Activated CD8-positive, alpha-beta T cell treated with anti-CD3 and anti-CD28 coated beads for 36 hours (primary cell): ENCODE data around the gene LMO1. TPM values are rescaled to one million over a fixed set of nuclear protein-coding genes. Genes with fewer than 3 reads are reported as not detected.

Experiments used
- ATAC-seq: fragments of 200-7000 bp; cut with Tn5 transposase; one replicate; pipeline ENCODE4 v1.10.0; 2021; ENCODE audit warnings: mild to moderate bottlenecking, moderate library complexity
- CTCF ChIA-PET: fragments of 350-600 bp; sonication (Branson Sonifier 250); formaldehyde crosslinking; loops from one replicate; lab custom pipeline; 2021; ENCODE audit warnings: antibody characterized with exemption; lab: Charles Lee
- POLR2A ChIA-PET: fragments of 350-600 bp; sonication (Branson Sonifier 250); formaldehyde crosslinking; loops from one replicate; lab custom pipeline; 2021; ENCODE audit warnings: antibody characterized with exemption; lab: Charles Lee
- DNase-seq: peaks from one replicate; pipeline ENCODE4 v3.0.0-alpha.2; 2020
- H3K27ac Mint-ChIP-seq: one replicate; pipeline ENCODE4 v1.8.0; 2021; ENCODE audit warnings: mild to moderate bottlenecking, mixed read lengths
- H3K27me3 Mint-ChIP-seq: one replicate; pipeline ENCODE4 v1.8.0; 2021; ENCODE audit warnings: mixed read lengths
- H3K36me3 Mint-ChIP-seq: one replicate; pipeline ENCODE4 v1.8.0; 2021; ENCODE audit warnings: low read depth, mixed read lengths
- H3K4me1 Mint-ChIP-seq: one replicate; pipeline ENCODE4 v1.8.0; 2021; ENCODE audit warnings: low read depth, mixed read lengths
- H3K4me3 Mint-ChIP-seq: one replicate; pipeline ENCODE4 v1.8.0; 2021; ENCODE audit warnings: mild to moderate bottlenecking, moderate library complexity, mixed read lengths
- H3K9me3 Mint-ChIP-seq: one replicate; pipeline ENCODE4 v1.8.0; 2021; ENCODE audit warnings: mixed read lengths
- intact Hi-C: fragments of 100-400 bp; cut with micrococcal nuclease; formaldehyde crosslinking; loops from one replicate; pipeline ENCODE4 v1.10.0; 2022
- total RNA-seq, 2 experiments: library from RNA; stranded (reverse); gene quantifications; one replicate each; pipeline ENCODE4 v1.2.3, GENCODE V29; 2021
- TF ChIP-seq, protein P1 (sequence below): fragments of 200-600 bp; IDR thresholded peaks from one replicate; pipeline ENCODE4 v1.8.0; 2022; ENCODE audit warnings: antibody characterized with exemption, mild to moderate bottlenecking

Gene LMO1
- total RNA-seq, 2 experiments from 2014 or later: not detected

DNA sequence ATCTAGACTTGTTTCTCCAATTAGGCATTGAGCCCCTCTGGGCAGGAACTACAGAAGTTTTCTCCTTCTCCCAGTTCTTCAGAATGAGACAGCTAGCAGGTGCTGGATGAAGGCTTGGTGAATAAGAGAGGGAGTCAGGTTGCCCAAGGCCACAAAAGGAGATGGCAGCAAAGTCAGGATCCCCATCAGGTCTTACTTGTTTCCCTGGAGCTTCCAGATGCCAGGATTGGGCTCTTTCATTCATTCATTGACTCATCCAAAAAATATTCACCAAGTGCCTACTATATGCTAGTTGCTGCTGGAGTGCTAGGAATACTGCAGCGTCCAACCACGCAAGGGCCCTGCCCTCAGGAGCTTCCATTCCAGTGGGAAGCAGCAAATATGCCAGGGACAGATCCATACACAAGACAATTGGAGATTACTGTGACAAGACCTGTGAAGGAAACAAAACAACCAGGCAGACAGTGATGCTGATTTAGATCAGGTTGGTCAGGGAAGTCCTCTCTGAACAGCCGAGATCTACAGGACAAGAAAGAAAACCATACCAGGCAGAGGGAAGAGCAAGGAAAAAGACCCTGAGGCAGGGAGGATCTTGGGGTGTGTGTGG is 24.6 kb upstream of the LMO1 start:
- intact Hi-C loops: no loop called here
- no peak for DNase-seq
- Mint-ChIP-seq H3K4me3 (no peak overlapping the region), H3K9me3 (no peaks in the 10 kb centered on the region), H3K36me3 (no peaks in the 10 kb centered on the region), H3K27me3 (peaks cover 6% of the 10 kb centered on the region), H3K4me1 (no peaks in the 10 kb centered on the region), H3K27ac (no peak overlapping the region)
- no peak for ATAC-seq
- POLR2A ChIA-PET: no interaction called here
- TF ChIP-seq, protein P1, sequence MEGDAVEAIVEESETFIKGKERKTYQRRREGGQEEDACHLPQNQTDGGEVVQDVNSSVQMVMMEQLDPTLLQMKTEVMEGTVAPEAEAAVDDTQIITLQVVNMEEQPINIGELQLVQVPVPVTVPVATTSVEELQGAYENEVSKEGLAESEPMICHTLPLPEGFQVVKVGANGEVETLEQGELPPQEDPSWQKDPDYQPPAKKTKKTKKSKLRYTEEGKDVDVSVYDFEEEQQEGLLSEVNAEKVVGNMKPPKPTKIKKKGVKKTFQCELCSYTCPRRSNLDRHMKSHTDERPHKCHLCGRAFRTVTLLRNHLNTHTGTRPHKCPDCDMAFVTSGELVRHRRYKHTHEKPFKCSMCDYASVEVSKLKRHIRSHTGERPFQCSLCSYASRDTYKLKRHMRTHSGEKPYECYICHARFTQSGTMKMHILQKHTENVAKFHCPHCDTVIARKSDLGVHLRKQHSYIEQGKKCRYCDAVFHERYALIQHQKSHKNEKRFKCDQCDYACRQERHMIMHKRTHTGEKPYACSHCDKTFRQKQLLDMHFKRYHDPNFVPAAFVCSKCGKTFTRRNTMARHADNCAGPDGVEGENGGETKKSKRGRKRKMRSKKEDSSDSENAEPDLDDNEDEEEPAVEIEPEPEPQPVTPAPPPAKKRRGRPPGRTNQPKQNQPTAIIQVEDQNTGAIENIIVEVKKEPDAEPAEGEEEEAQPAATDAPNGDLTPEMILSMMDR: no peak
- CTCF ChIA-PET: interaction anchor here (0.6 to 1.7 kb wide), 2 partner anchors 10 to 24 kb away, joined by 3 to 5 read pairs; partner anchors contain the start of gene LMO1

DNA sequence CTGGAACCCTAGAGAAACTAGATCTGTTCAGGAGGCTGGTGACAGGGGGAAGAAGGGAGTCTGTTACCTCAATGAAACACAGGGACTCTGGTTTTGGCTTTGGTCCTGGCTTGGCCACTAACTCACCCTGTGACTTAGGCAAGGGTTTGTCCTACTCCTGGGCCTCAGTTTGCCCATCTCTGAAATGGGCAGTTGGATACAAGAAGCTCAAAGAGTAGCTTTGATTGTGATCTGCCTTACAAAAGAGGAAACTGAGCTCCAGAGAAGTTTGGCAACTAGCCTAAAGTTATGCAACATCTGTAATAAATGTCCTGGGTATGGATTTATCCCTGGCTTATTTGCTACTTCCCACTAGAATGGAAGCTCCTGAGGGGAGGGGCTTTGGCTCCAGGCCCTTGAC is 24.0 kb upstream of the LMO1 start:
- peaks cover 6% of the 10 kb centered on the region for H3K27me3 Mint-ChIP-seq
- H3K36me3 Mint-ChIP-seq: no peaks in the 10 kb centered on the region
- DNase-seq (no peak), ATAC-seq (no peak)
- H3K27ac Mint-ChIP-seq: no peak overlapping the region
- intact Hi-C loops: no loop called here
- ChIA-PET POLR2A (no interaction called here), CTCF (interaction anchor here (0.6 to 1.7 kb wide), 2 partner anchors 9 to 24 kb away, joined by 3 to 5 read pairs; partner anchors contain the start of gene LMO1)
- no peaks in the 10 kb centered on the region for H3K4me1 Mint-ChIP-seq
- no peaks in the 10 kb centered on the region for H3K9me3 Mint-ChIP-seq
- H3K4me3 Mint-ChIP-seq: no peak overlapping the region
- TF ChIP-seq, protein P1: no peak

DNA sequence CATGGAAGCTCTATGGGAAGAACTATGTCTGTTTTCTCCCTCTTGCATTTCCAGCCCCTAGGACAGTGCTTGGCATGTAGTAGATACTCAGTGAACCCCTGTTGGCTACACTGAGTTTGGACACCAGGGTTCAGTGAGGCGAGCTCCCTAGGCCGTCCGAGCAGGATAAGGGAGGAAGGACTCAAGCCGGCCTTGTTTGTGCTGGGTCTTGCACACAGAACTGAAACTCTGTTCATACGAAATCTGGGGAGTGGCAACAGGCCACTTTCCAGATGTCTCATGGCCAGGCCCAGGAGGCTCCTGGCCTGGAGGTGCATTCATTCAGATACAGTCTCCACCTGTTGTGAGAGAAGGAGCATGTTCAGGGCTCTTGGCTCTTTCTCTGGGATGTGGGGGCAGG is 23.6 kb upstream of the LMO1 start:
- no peaks in the 10 kb centered on the region for H3K36me3 Mint-ChIP-seq
- H3K27ac Mint-ChIP-seq: no peak overlapping the region
- peaks cover 6% of the 10 kb centered on the region for H3K27me3 Mint-ChIP-seq
- POLR2A ChIA-PET: no interaction called here
- ATAC-seq (no peak), DNase-seq (no peak)
- no peaks in the 10 kb centered on the region for H3K4me1 Mint-ChIP-seq
- no peak overlapping the region for H3K4me3 Mint-ChIP-seq
- CTCF ChIA-PET: interaction anchor here (1.7 kb wide), 1 partner anchor 9 kb away, joined by 5 read pairs; no protein-coding TSS in a partner anchor
- intact Hi-C loops: no loop called here
- no peaks in the 10 kb centered on the region for H3K9me3 Mint-ChIP-seq
- TF ChIP-seq, protein P1: no peak

DNA sequence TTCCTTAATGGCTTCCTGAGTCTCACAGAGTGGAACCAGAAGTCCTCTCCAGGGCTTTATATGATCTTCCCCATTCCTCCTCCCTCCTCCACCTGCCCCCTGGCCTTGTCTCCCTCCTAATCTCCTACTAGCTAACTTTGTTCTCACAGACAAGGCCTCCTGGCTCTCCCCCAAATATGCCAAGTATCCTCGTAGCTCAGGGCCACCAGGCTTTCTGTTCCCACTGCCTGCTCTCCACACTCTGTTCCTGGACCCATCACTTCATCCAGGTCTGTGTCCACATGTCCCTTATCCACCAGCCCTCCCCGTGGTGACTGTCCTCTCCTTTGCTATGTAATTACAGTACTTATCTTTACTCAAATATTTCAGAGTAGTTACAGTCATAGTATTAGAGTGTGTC is 23.2 kb upstream of the LMO1 start:
- ATAC-seq: no peak
- no peak for DNase-seq
- Mint-ChIP-seq H3K27ac (no peak overlapping the region), H3K4me1 (no peaks in the 10 kb centered on the region), H3K9me3 (no peaks in the 10 kb centered on the region), H3K4me3 (no peak overlapping the region), H3K36me3 (no peaks in the 10 kb centered on the region), H3K27me3 (peaks cover 6% of the 10 kb centered on the region)
- ChIA-PET CTCF (interaction anchor here (1.7 kb wide), 1 partner anchor 8 kb away, joined by 5 read pairs; no protein-coding TSS in a partner anchor), POLR2A (no interaction called here)
- intact Hi-C loops: no loop called here
- TF ChIP-seq, protein P1: no peak

DNA sequence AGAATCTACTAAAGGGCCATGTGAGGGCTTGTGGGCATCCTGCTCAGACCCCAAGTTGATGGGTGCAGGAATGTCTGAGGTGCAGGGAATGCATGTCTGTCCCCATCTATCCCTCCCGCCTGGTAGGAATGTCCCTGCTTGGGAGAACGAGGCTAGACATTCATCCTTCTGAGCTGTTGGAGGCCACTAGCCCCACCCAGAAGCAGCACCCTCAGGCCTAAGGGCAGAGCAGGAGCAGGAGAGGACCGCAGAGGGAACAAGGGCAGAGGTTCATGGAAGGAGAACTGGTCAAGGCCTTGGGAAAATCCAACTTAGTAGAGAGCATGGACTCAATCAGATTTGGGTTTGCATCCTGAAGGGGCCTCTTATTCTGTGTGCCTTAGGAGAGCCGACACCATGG is 22.1 kb upstream of the LMO1 start:
- Mint-ChIP-seq H3K9me3 (no peaks in the 10 kb centered on the region), H3K4me3 (no peak overlapping the region), H3K27ac (no peak overlapping the region), H3K27me3 (peaks cover 6% of the 10 kb centered on the region), H3K36me3 (no peaks in the 10 kb centered on the region), H3K4me1 (no peaks in the 10 kb centered on the region)
- ChIA-PET CTCF (no interaction called here), POLR2A (no interaction called here)
- intact Hi-C loops: no loop called here
- DNase-seq (no peak), ATAC-seq (no peak)
- TF ChIP-seq, protein P1: no peak
